CD4-positive, alpha-beta memory T cell (primary cell): ENCODE measurements around the gene ESPN. TPM values are rescaled to one million over a fixed set of nuclear protein-coding genes. Genes with fewer than 3 reads are reported as not detected.
"Not testable (repeated sequence)": the region's sequence is repeated elsewhere in the genome, so short reads cannot be mapped to it uniquely, and the experiment has no call there.

Experiments used
- CTCF ChIA-PET: fragments of 350-600 bp; sonication (Branson Sonifier 250); formaldehyde crosslinking; loops from one replicate; lab custom pipeline; 2021; ENCODE audit warnings: inconsistent platforms; ENCODE audit not compliant: partially characterized antibody; lab: Charles Lee
- POLR2A ChIA-PET: fragments of 350-600 bp; sonication (Branson Sonifier 250); formaldehyde crosslinking; loops from one replicate; lab custom pipeline; 2021; ENCODE audit not compliant: partially characterized antibody; lab: Charles Lee
- DNase-seq, 5 donors: peaks; one replicate each; pipeline versions ENCODE4 v3.0.0 to v3.0.0-alpha.2; 2020 to 2022; ENCODE audit warnings: mixed read lengths in 1 of 5
- H3K27ac ChIP-seq: one replicate; pipeline ENCODE4 v1.7.0; 2013; ENCODE audit warnings: low read depth, low read length
- H3K27me3 ChIP-seq: 2 replicates; pipeline ENCODE4 v1.7.0; 2013; ENCODE audit warnings: mild to moderate bottlenecking, low read length, moderate library complexity; ENCODE audit not compliant: insufficient read depth
- H3K36me3 ChIP-seq: 2 replicates; pipeline ENCODE4 v1.7.0; 2013; ENCODE audit warnings: mild to moderate bottlenecking, low read length, moderate library complexity; ENCODE audit not compliant: insufficient read depth
- H3K4me1 ChIP-seq: 2 replicates; pipeline ENCODE4 v1.7.0; 2013; ENCODE audit warnings: mild to moderate bottlenecking, low read length, moderate library complexity; ENCODE audit not compliant: insufficient read depth
- H3K4me3 ChIP-seq, 2 donors: one replicate each; pipeline ENCODE4 v1.7.0; 2013; ENCODE audit warnings: low read length in 2 of 2, mild to moderate bottlenecking in 1 of 2
- H3K9me3 ChIP-seq, 2 donors: one replicate each; pipeline ENCODE4 v1.7.0; 2013; ENCODE audit warnings: low read length in 2 of 2, control low read depth in 1 of 2; ENCODE audit not compliant: control insufficient read depth in 1 of 2
- H3K27ac Mint-ChIP-seq, 7 donors: one replicate each; pipeline ENCODE4 v1.8.0; 2020 to 2021; ENCODE audit warnings: mixed read lengths in 7 of 7, mild to moderate bottlenecking in 6 of 7, inconsistent platforms in 3 of 7, moderate library complexity in 3 of 7
- H3K27me3 Mint-ChIP-seq, 2 donors: one replicate each; pipeline ENCODE4 v1.8.0; 2020 to 2021; ENCODE audit warnings: mixed read lengths in 2 of 2
- H3K36me3 Mint-ChIP-seq, 2 donors: one replicate each; pipeline ENCODE4 v1.8.0; 2020 to 2021; ENCODE audit warnings: mixed read lengths in 2 of 2, inconsistent platforms in 1 of 2, mild to moderate bottlenecking in 1 of 2
- H3K4me1 Mint-ChIP-seq, 4 donors: one replicate each; pipeline ENCODE4 v1.8.0; 2020 to 2021; ENCODE audit warnings: mixed read lengths in 4 of 4, mild to moderate bottlenecking in 1 of 4
- H3K4me3 Mint-ChIP-seq, 8 donors: one replicate each; pipeline ENCODE4 v1.8.0; 2020 to 2021; ENCODE audit warnings: mixed read lengths in 8 of 8, mild to moderate bottlenecking in 7 of 8, moderate library complexity in 6 of 8, inconsistent platforms in 3 of 8
- H3K9me3 Mint-ChIP-seq, 8 donors: one replicate each; pipeline ENCODE4 v1.8.0; 2020 to 2021; ENCODE audit warnings: mixed read lengths in 8 of 8, mild to moderate bottlenecking in 5 of 8, inconsistent platforms in 3 of 8, moderate library complexity in 1 of 8
- intact Hi-C: fragments of 100-400 bp; cut with micrococcal nuclease; formaldehyde crosslinking; loops from one replicate; pipeline ENCODE4 v1.15.1; 2023
- polyA plus RNA-seq, 2 donors: library from polyadenylated mRNA; unstranded; fragments of 300-500 nt; fragmentation: Illumina TruSeq; gene quantifications; one replicate each; pipeline ENCODE4 v1.2.3, GENCODE V29; 2021
- total RNA-seq, 2 experiments: library from RNA; stranded (reverse); gene quantifications; one replicate each; pipeline ENCODE4 v1.2.3, GENCODE V29; 2021

ESPN gene
- total and polyA plus RNA-seq, 4 experiments from 2014 or later: 0.48 to 13.5 (median 6.3) TPM

DNA sequence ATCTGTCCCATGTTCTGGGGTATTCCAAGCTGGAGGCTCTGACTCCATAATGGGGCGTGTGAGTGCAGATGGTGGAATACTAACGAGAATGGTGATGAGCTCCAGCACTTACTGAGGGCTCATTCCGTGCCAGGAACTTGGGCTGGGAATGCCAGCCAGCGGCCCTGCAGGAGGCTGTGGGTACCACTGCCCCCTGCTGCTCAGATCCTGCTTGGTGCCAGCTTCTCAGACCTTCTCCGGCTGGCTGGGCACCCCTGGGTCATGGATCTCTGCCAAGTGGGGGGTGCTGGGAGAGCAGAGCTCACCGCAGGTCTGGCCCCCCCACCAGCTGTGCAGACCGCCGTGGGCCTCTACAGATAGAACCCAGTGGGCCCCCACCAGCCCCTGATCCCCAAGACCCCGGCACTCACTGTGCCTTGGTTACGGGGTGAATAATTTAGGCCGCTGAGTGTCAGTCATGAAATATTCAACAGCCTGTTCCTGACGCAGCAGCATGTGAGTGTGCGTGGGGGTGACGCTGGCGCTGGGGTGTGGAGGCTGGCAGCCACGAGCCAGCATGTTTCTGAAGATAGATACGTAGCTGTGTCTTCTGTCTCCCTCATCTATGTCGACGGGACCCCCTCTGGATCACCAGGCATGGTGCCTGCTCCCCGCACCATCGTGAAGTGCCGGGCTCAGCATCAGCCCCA, 12.6 kb downstream of the ESPN start:
- H3K27ac ChIP-seq, intact Hi-C loops, H3K36me3 Mint-ChIP-seq, H3K27me3 ChIP-seq, H3K9me3 ChIP-seq, H3K27ac Mint-ChIP-seq, H3K9me3 Mint-ChIP-seq, H3K4me1 ChIP-seq, DNase-seq, H3K36me3 ChIP-seq, H3K4me3 ChIP-seq, H3K4me3 Mint-ChIP-seq: not testable (repeated sequence)
- Mint-ChIP-seq H3K27me3 (peaks cover 11 to 12% of the 10 kb centered on the region in 2 donors), H3K4me1 (peaks cover 7 to 14% (median 9%) of the 10 kb centered on the region in 4 donors)
- ChIA-PET CTCF (interaction anchor here (0.6 to 7.7 kb wide), 19 partner anchors 11 to 190 kb away, joined by 3 to 88 read pairs (median 9); partner anchors contain the start of genes ESPN, HES2 and PLEKHG5), POLR2A (interaction anchor here (0.9 to 18.5 kb wide), 3 partner anchors 14 to 89 kb away, joined by 3 to 390 read pairs (median 8); partner anchors contain the start of gene TNFRSF25)

DNA sequence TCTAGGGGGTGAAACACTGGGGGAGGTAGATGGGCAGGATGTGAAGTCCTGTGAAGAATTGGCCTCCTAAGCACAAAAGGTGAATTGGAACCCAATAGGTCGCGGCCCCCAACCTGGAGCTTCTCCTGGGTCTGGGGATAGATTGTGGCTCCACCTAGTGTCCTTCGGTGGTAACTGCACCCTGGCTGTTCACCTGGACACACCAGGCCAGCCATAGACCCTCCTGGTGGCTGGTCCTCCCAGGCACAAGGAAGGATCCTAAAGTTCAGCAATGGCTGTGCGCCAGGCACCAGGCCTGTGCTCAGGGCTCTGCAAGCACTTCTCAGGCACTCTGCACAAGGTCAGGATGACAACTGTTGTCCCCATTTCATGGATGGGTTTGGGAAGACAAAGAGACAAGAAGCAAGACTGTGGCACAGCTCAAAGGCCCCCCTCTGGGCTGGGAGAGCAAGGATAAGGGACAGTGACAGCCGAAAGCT, 13.5 kb downstream of the ESPN start:
- Mint-ChIP-seq H3K27me3 (peaks cover 11 to 12% of the 10 kb centered on the region in 2 donors), H3K27ac (peak overlapping the region in 3 of 7 donors; percentile 41 to 75 (median 44)), H3K36me3 (no peaks in the 10 kb centered on the region), H3K9me3 (no peaks in the 10 kb centered on the region), H3K4me1 (peaks cover 7 to 14% (median 9%) of the 10 kb centered on the region in 4 donors), H3K4me3 (peak overlapping the region in 4 of 8 donors; percentile 20 to 83 (median 36))
- Histone ChIP-seq H3K27ac (no peak overlapping the region), H3K9me3 (no peaks in the 10 kb centered on the region), H3K4me3 (no peak overlapping the region), H3K27me3 (no peaks in the 10 kb centered on the region), H3K36me3 (no peaks in the 10 kb centered on the region), H3K4me1 (peaks cover 5% of the 10 kb centered on the region)
- intact Hi-C loops: loop anchor here (1.0 kb wide), 3 partner anchors 15 to 192 kb away; no protein-coding TSS in a partner anchor
- ChIA-PET CTCF (interaction anchor here (0.6 to 7.7 kb wide), 32 partner anchors 8 to 191 kb away, joined by 3 to 88 read pairs (median 5); partner anchors contain the start of genes ESPN, HES2, PLEKHG5 and TNFRSF25), POLR2A (interaction anchor here (0.9 to 18.5 kb wide), 4 partner anchors 15 to 90 kb away, joined by 3 to 390 read pairs (median 6); partner anchors contain the start of genes HES2 and TNFRSF25)
- peak; percentile 68 to 78 (median 71) for DNase-seq

DNA sequence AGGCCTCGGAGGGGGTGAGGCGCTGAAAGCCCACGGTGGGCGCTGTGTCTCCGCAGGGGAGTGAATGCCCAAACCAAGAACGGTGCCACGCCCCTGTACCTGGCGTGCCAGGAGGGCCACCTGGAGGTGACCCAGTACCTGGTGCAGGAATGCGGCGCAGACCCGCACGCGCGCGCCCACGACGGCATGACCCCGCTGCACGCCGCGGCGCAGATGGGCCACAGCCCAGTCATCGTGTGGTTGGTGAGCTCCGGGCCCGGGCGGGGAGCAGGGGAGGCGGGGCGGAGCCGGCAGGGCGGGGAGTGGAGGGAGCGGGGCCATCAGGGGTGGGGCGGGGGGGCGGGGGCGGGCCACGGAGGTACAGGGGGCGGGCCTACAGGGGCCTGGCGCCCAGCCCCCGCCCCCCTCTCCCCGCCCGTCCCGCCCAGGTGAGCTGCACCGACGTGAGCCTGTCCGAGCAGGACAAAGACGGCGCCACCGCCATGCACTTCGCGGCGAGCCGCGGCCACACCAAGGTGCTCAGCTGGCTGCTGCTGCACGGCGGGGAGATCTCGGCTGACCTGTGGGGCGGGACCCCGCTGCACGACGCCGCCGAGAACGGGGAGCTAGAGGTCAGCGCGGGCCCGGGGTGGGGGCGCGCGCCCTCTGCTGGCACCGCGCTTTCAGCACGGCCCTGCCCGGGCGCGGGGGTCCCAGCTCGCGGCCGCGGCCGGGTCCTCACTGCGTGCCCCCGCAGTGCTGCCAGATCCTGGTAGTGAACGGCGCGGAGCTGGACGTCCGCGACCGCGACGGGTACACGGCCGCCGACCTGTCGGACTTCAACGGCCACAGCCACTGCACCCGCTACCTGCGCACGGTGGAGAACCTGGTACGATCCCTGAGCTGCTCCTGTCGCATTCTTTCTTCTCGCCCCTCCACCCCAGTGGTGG, 15.9 kb downstream of the ESPN start:
- intact Hi-C loops: no loop called here
- no peaks in the 10 kb centered on the region for H3K36me3 ChIP-seq
- no peaks in the 10 kb centered on the region for H3K9me3 Mint-ChIP-seq
- peaks cover 12 to 21% (median 14%) of the 10 kb centered on the region in 4 donors for H3K4me1 Mint-ChIP-seq
- H3K27me3 Mint-ChIP-seq: peaks cover 14 to 15% of the 10 kb centered on the region in 2 donors
- no peaks in the 10 kb centered on the region for H3K36me3 Mint-ChIP-seq
- CTCF ChIA-PET: interaction anchor here (0.5 to 7.7 kb wide), 18 partner anchors 8 to 206 kb away, joined by 3 to 88 read pairs (median 5); partner anchors contain the start of genes HES2 and TNFRSF25
- H3K4me3 ChIP-seq: no peak overlapping the region
- DNase-seq: peak; percentile 71 to 84 (median 73)
- POLR2A ChIA-PET: interaction anchor here (0.8 to 18.5 kb wide), 6 partner anchors 9 to 341 kb away, joined by 3 to 390 read pairs (median 4); partner anchors contain the start of genes ACOT7, KLHL21 and TNFRSF25
- peak overlapping the region in 1 of 7 donors; percentile 61 for H3K27ac Mint-ChIP-seq
- peaks cover 9% of the 10 kb centered on the region for H3K4me1 ChIP-seq
- H3K27me3 ChIP-seq: peaks cover 5% of the 10 kb centered on the region
- peak overlapping the region in 6 of 8 donors; percentile 15 to 58 (median 46) for H3K4me3 Mint-ChIP-seq
- no peak overlapping the region for H3K27ac ChIP-seq
- H3K9me3 ChIP-seq: no peaks in the 10 kb centered on the region

DNA sequence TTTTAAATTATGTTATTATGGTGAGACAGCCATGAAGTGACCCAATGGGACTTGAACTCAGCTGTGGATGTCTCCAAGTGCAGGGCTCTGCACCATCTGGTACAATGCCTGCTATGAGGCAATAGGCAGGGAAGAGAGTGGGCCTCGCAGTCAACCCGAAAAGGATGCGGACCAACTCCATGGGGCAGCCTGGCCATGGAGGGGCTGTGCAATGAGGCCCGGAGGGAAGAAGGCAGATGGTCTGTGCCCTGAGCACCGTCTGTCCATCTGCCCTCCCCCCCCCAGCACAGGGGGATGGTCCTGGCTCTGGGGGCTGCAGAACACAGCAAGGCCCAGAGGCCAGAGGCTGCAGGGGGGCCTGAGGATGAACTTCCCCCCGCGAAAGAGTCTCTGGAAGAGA, 17.0 kb downstream of the ESPN start:
- no peak for DNase-seq
- POLR2A ChIA-PET: interaction anchor here (1.0 to 18.5 kb wide), 3 partner anchors 18 to 161 kb away, joined by 4 to 390 read pairs (median 5); partner anchors contain the start of genes ACOT7, KLHL21 and TNFRSF25
- H3K27ac Mint-ChIP-seq: no peak overlapping the region
- intact Hi-C loops: no loop called here
- peaks cover 9% of the 10 kb centered on the region for H3K27me3 ChIP-seq
- peaks cover 13% of the 10 kb centered on the region for H3K4me1 ChIP-seq
- CTCF ChIA-PET: interaction anchor here (1.3 to 7.7 kb wide), 8 partner anchors 20 to 195 kb away, joined by 3 to 88 read pairs (median 8); partner anchors contain the start of genes HES2 and TNFRSF25
- H3K9me3 ChIP-seq: no peaks in the 10 kb centered on the region
- H3K4me1 Mint-ChIP-seq: peaks cover 12 to 21% (median 17%) of the 10 kb centered on the region in 4 donors
- H3K27ac ChIP-seq: no peak overlapping the region
- peak overlapping the region in 3 of 8 donors; percentile 25 to 58 (median 57) for H3K4me3 Mint-ChIP-seq
- no peak overlapping the region for H3K4me3 ChIP-seq
- no peaks in the 10 kb centered on the region for H3K9me3 Mint-ChIP-seq
- H3K27me3 Mint-ChIP-seq: peaks cover 18 to 19% of the 10 kb centered on the region in 2 donors
- no peaks in the 10 kb centered on the region for H3K36me3 Mint-ChIP-seq
- no peaks in the 10 kb centered on the region for H3K36me3 ChIP-seq

DNA sequence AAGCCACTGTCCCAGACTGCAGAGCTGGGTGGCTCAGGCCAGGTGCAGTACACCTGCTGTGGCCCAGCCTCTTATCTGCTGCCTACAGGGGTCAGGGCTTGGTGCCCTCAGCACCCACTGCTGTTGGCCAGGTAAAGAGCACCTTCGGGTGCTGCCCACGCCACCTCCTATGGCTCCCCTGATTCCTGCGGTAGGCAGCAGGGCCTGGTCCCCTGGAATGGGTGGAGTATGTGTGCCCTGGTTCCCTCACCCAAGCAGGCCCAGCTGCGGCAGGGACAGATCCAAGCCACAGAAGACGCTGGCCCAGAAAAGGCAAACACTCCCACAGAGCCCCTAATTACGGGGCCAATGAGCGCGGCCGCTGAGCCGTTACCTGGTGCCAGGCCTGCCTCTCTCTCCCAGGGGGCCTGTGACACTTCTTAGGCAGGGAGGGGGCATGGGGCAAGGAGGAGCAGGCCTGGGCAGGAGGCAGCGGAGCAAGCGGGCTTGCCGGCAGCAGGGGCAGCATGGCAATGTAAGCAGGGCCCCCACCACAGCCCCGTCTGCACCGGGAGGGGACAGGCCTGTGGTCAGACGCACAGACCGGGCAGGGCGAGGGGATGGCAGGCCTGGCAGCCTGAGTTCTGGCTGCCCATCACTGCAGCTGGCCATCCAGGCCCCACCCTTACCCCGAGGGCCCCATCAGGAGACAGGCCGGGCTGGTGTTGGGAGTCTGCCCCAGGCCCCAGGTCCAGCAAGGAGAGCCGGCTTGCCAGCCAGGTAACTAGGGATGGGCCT, 19.0 kb downstream of the ESPN start:
- Histone ChIP-seq H3K4me3 (no peak overlapping the region), H3K4me1 (peaks cover 32% of the 10 kb centered on the region), H3K36me3 (no peaks in the 10 kb centered on the region), H3K9me3 (no peaks in the 10 kb centered on the region), H3K27me3 (peaks cover 11% of the 10 kb centered on the region), H3K27ac (no peak overlapping the region)
- intact Hi-C loops: no loop called here
- no peak for DNase-seq
- H3K27ac Mint-ChIP-seq: no peak overlapping the region
- no peaks in the 10 kb centered on the region for H3K36me3 Mint-ChIP-seq
- H3K4me1 Mint-ChIP-seq: peaks cover 8 to 19% (median 13%) of the 10 kb centered on the region in 4 donors
- no peaks in the 10 kb centered on the region for H3K9me3 Mint-ChIP-seq
- H3K4me3 Mint-ChIP-seq: no peak overlapping the region
- H3K27me3 Mint-ChIP-seq: peaks cover 13 to 16% of the 10 kb centered on the region in 2 donors
- CTCF ChIA-PET: interaction anchor here (0.7 to 2.0 kb wide), 10 partner anchors 14 to 95 kb away, joined by 3 to 8 read pairs (median 4); partner anchors contain the start of gene TNFRSF25
- POLR2A ChIA-PET: interaction anchor here (18.5 kb wide), 1 partner anchor 17 kb away, joined by 390 read pairs; the partner anchor contains the start of gene TNFRSF25

DNA sequence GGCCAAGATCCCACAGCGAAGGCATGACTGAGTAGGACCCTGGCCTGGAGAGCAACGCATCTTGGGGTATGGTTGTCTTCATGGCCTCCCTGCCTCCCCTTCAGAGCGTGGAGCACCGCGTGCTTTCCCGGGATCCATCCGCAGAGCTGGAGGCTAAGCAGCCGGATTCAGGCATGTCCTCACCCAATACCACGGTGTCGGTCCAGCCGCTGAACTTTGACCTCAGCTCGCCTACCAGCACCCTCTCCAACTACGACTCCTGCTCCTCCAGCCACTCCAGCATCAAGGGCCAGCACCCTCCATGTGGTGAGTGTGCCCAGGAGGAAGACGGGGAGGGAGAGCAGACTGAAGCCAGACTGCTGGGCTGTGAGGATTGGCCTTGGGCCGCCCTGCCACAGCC, 19.8 kb downstream of the ESPN start:
- Histone ChIP-seq H3K27ac (no peak overlapping the region), H3K4me3 (no peak overlapping the region), H3K4me1 (peaks cover 36% of the 10 kb centered on the region), H3K9me3 (no peaks in the 10 kb centered on the region), H3K27me3 (peaks cover 11% of the 10 kb centered on the region), H3K36me3 (no peaks in the 10 kb centered on the region)
- intact Hi-C loops: no loop called here
- H3K9me3 Mint-ChIP-seq: peaks cover 0 to under 1% (median 0%) of the 10 kb centered on the region in 8 donors
- peaks cover 14 to 15% of the 10 kb centered on the region in 2 donors for H3K27me3 Mint-ChIP-seq
- no peak overlapping the region for H3K27ac Mint-ChIP-seq
- DNase-seq: no peak
- CTCF ChIA-PET: interaction anchor here (1.1 to 2.0 kb wide), 2 partner anchors 19 to 21 kb away, joined by 4 to 6 read pairs; partner anchors contain the start of gene TNFRSF25
- H3K4me1 Mint-ChIP-seq: peaks cover 9 to 22% (median 15%) of the 10 kb centered on the region in 4 donors
- POLR2A ChIA-PET: interaction anchor here (18.5 kb wide), 1 partner anchor 16 kb away, joined by 390 read pairs; the partner anchor contains the start of gene TNFRSF25
- no peak overlapping the region for H3K4me3 Mint-ChIP-seq
- no peaks in the 10 kb centered on the region for H3K36me3 Mint-ChIP-seq
